ENCODE data around the gene IL2RA.

Gene IL2RA

DNA sequence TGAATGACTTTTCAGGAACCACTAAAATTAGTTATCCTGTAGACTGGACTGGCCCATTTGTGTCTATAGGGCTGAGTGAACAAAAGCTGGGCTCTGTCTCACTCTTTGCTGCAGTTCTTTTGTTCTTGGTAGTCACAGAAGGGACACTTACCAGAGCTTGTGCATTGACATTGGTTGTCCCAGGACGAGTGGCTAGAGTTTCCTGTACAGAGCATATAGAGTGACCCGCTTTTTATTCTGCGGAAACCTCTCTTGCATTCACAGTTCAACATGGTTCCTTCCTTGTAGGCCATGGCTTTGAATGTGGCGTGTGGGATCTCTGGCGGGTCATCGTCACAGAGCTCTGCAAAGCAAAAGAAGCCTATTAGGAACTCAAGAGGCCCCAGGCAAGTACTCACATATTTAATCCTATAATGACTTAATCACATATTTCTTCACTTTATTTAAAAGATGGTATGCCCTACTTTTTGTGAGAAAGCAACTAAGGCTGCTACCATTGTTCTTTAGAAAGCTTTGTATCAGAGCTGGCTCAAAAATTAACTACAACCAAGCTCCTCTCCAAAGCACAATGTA lies 36.4 kb downstream of the IL2RA start:
- no peaks in the 10 kb centered on the region for H3K27me3 ChIP-seq (ENCODE audit: insufficient read depth, low read length, poor library complexity, severe bottlenecking)
- no peak overlapping the region for H3K4me3 ChIP-seq (ENCODE audit: low read length, poor library complexity, severe bottlenecking)
- H3K9me2 ChIP-seq (replicated peaks; ENCODE audit: low read depth, low read length), result no peaks in the 10 kb centered on the region
- no peak overlapping the region for H2AFZ ChIP-seq (ENCODE audit: low read length)
- H3K4me2 ChIP-seq (ENCODE audit: low read depth, low read length, poor library complexity, severe bottlenecking), result no peak overlapping the region
- H3K4me1 ChIP-seq (ENCODE audit: insufficient read depth, low read length, poor library complexity, severe bottlenecking), result no peaks in the 10 kb centered on the region
- H3F3A ChIP-seq (ENCODE audit: low read depth), result no peaks in the 10 kb centered on the region
- no peaks in the 10 kb centered on the region for H3K79me2 ChIP-seq (ENCODE audit: insufficient read depth, low read length)
- H3K9ac ChIP-seq (ENCODE audit: low read depth, low read length, poor library complexity, severe bottlenecking), result no peak overlapping the region
- H3K9me3 ChIP-seq (ENCODE audit: insufficient read depth, low read depth, low read length), result peaks cover 5% of the 10 kb centered on the region
- no peaks in the 10 kb centered on the region for H3K36me3 ChIP-seq (ENCODE audit: insufficient read depth, low read length)
- H4K20me1 ChIP-seq (ENCODE audit: insufficient read depth, low read length, poor library complexity, severe bottlenecking), result no peaks in the 10 kb centered on the region
- TF ChIP-seq EZH2phosphoT487 (IDR thresholded peaks at IDR 0.05; ENCODE audit: borderline replicate concordance), result no peak
- TF ChIP-seq CTCF (conservative IDR thresholded peaks at IDR 0.05; ENCODE audit: low read length), result no peak

DNA sequence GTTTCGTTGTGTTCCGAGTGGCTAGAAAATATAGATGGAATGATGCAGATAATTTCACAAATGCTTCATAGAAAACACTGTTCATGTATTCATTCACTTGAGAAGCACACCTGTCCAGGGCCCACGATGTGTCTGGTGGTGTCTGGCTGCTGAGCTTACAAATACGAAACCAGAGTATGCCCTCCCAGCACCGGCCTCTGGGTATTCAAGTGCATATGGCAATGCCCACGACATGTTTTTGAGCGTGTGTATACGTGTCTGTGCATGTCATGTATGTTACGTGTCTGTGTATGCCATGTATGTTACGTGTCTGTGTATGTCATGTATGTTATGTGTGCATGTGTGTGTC lies 37.9 kb downstream of the IL2RA start:
- H3K9ac ChIP-seq (ENCODE audit: low read depth, low read length, poor library complexity, severe bottlenecking), result no peak overlapping the region
- H3K27me3 ChIP-seq (ENCODE audit: insufficient read depth, low read length, poor library complexity, severe bottlenecking), result no peaks in the 10 kb centered on the region
- H3F3A ChIP-seq (ENCODE audit: low read depth), result no peaks in the 10 kb centered on the region
- no peaks in the 10 kb centered on the region for H3K36me3 ChIP-seq (ENCODE audit: insufficient read depth, low read length)
- no peak overlapping the region for H2AFZ ChIP-seq (ENCODE audit: low read length)
- TF ChIP-seq CTCF (conservative IDR thresholded peaks at IDR 0.05; ENCODE audit: low read length) (no peak), EZH2phosphoT487 (IDR thresholded peaks at IDR 0.05; ENCODE audit: borderline replicate concordance) (no peak)
- no peaks in the 10 kb centered on the region for H3K79me2 ChIP-seq (ENCODE audit: insufficient read depth, low read length)
- no peaks in the 10 kb centered on the region for H3K9me3 ChIP-seq (ENCODE audit: insufficient read depth, low read depth, low read length)
- no peaks in the 10 kb centered on the region for H3K4me1 ChIP-seq (ENCODE audit: insufficient read depth, low read length, poor library complexity, severe bottlenecking)
- H3K4me2 ChIP-seq (ENCODE audit: low read depth, low read length, poor library complexity, severe bottlenecking), result no peak overlapping the region
- no peaks in the 10 kb centered on the region for H4K20me1 ChIP-seq (ENCODE audit: insufficient read depth, low read length, poor library complexity, severe bottlenecking)
- no peak overlapping the region for H3K4me3 ChIP-seq (ENCODE audit: low read length, poor library complexity, severe bottlenecking)
- H3K9me2 ChIP-seq (replicated peaks; ENCODE audit: low read depth, low read length), result no peaks in the 10 kb centered on the region

- H2AFZ ChIP-seq (ENCODE audit: low read length), result no peak overlapping the region
- H3K4me3 ChIP-seq (ENCODE audit: low read length, poor library complexity, severe bottlenecking), result no peak overlapping the region
- TF ChIP-seq CTCF (conservative IDR thresholded peaks at IDR 0.05; ENCODE audit: low read length) (no peak), EZH2phosphoT487 (IDR thresholded peaks at IDR 0.05; ENCODE audit: borderline replicate concordance) (no peak)
- H3K27me3 ChIP-seq (ENCODE audit: insufficient read depth, low read length, poor library complexity, severe bottlenecking), result no peaks in the 10 kb centered on the region
- no peaks in the 10 kb centered on the region for H3K9me2 ChIP-seq (replicated peaks; ENCODE audit: low read depth, low read length)
- H3K4me2 ChIP-seq (ENCODE audit: low read depth, low read length, poor library complexity, severe bottlenecking), result no peak overlapping the region
- no peaks in the 10 kb centered on the region for H3K4me1 ChIP-seq (ENCODE audit: insufficient read depth, low read length, poor library complexity, severe bottlenecking)
- no peaks in the 10 kb centered on the region for H3F3A ChIP-seq (ENCODE audit: low read depth)
- no peaks in the 10 kb centered on the region for H3K79me2 ChIP-seq (ENCODE audit: insufficient read depth, low read length)
- H3K9ac ChIP-seq (ENCODE audit: low read depth, low read length, poor library complexity, severe bottlenecking), result no peak overlapping the region
- no peaks in the 10 kb centered on the region for H4K20me1 ChIP-seq (ENCODE audit: insufficient read depth, low read length, poor library complexity, severe bottlenecking)
- H3K36me3 ChIP-seq (ENCODE audit: insufficient read depth, low read length), result no peaks in the 10 kb centered on the region
- no peaks in the 10 kb centered on the region for H3K9me3 ChIP-seq (ENCODE audit: insufficient read depth, low read depth, low read length)
Observed at GRCh38 chr10:6023661-6024333, 38.4 kb downstream of the IL2RA start.
